Smooth muscle cell of trachea (primary cell): ENCODE measurements around the gene CHMP2A. TPM values are rescaled to one million over a fixed set of nuclear protein-coding genes. Genes with fewer than 3 reads are reported as not detected.

Experiments used
- total RNA-seq: library from RNA; depleted of rRNA; stranded (reverse); fragments of >200 nt; gene quantifications from 2 replicates; pipeline ENCODE4 v1.2.1, GENCODE V29; 2014

CHMP2A gene
- 140 and 148 TPM in 2 replicates for total RNA-seq

GRCh38 chr19:58554494-58555368 lies at the start of gene CHMP2A:
TSS of gene CHMP2A (minus strand) at chr19:58555105. CDS start at chr19:58554212, 893 bp downstream.

GRCh38 chr19:58572818-58573657 lies 18.1 kb upstream of the CHMP2A start, which contains the start of gene MZF1:
TSS of gene MZF1 (minus strand) at chr19:58573335. CDS start at chr19:58571389, 1,946 bp downstream.

GRCh38 chr19:58558066-58558622 lies 3.2 kb upstream of the CHMP2A start, which contains the start of gene UBE2M:
TSS of gene UBE2M (minus strand) at chr19:58558611. CDS start at chr19:58558381, 230 bp downstream.

DNA sequence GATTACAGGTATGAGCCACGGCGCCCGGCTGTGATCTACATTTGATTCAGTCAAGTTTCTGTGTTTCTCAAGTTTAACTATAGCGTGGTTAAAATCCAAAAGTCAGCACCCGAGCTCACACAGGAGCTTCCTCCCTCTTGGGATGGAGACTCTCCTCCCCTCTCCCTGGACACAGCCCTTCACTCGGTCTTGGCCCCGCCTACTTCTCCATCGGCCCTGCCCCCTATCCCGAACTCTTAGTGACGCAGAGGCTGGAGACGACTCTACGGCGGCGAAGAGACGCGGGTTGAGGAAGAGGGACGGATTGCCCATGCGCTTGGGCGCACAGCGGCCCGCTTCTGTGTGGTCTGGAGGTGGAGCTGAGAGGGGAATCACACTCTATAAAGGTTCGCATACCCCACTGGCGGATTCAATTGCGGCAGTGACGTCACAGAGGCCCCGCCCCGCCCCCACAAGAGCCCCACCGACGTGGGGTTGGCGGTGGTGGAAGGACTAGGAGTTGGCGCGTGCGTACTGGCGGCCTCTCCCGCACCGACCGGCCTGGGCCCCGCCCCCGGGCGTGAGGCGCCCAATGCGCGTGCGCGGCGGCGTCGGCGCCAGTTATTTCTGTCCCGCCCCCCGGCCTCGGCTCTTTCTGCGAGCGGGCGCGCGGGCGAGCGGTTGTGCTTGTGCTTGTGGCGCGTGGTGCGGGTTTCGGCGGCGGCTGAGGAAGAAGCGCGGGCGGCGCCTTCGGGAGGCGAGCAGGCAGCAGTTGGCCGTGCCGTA lies 10.9 kb downstream of the CHMP2A start, which contains the start of gene TRIM28:
Gene TRIM28 (plus strand): TSS at position 239 of the 765 bp plus-strand sequence. CDS start 694 bp downstream, outside the sequence.

DNA sequence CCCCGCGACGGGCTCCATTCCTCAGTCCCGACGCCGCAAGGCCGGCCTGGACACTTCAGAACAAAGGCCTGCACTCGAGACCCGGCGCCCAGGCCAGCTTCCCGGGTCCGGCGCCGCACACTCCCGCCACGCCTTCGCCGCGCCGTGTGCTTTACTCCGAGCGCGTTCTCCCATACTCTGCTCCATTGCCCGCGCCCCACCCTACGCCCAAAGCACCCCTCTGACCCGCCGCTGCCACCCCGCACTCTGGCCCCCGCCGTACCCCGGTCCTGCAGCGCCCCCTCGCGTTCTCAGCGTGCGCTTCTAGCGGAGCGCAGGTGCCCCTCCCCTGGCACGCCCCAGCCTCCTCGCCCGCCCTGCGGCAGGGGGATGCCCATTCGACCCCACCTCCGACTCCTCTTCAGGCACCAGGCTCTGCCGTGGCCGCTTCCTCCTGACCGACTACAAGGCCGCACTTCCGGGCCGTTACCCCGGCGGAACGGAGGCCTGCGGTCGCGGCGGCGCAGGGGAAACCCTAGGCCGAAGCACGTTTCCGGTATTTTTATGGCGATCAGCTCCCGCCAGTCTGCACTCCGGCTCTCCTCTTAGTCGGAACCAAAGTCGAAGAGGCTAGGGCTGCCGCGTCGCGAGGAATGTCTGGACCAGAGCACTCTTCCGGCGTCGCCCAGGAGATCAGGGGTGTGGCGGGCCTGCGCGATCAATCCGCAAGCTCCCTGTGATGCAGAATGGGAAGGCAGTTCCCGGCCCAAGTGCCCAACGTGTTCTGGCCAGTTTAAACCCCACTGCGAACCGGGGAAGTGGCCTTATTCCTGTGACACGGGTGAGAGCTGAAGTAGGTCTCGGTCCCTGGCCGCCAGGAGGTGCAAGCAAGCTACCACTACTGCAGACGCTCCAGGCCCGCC lies 35.3 kb downstream of the CHMP2A start, which contains the start of gene ZBTB45:
Gene ZBTB45 (minus strand): TSS at position 456 of the 902 bp plus-strand sequence. CDS start 2,137 bp downstream, outside the sequence.

DNA sequence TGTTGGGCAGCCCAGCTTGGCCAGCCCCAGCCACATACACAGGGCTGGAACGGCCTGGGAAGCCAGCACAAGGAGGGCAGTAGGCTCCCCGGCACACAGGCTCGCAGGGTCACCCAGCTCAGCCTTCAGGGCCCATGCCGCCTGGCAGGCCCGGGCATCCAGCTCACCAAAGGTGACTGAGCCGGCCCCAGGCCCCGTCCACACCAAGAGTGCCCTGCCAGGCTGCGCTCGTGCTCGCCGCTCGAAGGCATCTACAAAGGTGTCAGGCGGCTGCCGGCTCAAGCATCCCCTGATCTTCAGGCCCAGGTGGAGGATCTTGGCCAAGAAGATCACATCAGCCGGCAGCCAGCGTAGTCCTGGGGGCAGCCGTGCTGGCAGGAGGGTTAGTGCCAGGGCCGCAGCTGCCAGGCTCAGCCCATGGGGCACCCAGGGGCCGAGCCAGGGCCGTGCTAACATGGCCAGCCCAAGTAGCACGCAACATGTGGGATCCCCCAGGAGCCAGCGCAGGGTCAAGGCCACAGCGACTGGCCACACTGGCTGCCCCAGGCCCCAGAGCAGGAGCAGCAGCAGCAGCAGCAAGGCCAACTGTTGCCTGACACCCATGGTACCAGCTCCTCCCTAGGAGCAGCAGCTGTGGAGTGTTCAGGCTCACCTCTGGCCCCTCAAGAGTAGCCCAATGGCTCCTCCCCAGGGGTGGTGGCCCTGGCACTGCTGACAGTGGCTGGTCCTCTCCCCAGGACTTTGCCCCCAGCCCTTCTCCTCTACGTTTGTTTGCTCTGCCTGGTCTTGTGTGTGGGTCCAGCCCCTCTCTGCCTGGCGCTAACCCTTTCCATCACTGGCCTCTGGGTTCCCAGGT lies 43.3 kb downstream of the CHMP2A start, which contains the start of gene SLC27A5:
Gene SLC27A5 (minus strand): TSS at position 640 of the 856 bp plus-strand sequence. CDS start 37 bp downstream, at position 603.

Other genes with a start within 250 kb of the CHMP2A start
- gene ERVK3-1, start 249.7 kb downstream of the CHMP2A start, total RNA-seq = 22.2 and 40.7 TPM in 2 replicates
- gene ZSCAN22, start 228.1 kb downstream of the CHMP2A start, total RNA-seq = 3.2 and 3.3 TPM in 2 replicates
- gene A1BG, start 201.6 kb downstream of the CHMP2A start, total RNA-seq = 10.6 and 26.5 TPM in 2 replicates
- gene ZNF497, start 192.4 kb downstream of the CHMP2A start, total RNA-seq = 0.87 and 2.0 TPM in 2 replicates
- gene ZNF837, start 174.1 kb downstream of the CHMP2A start, total RNA-seq = 3.2 and 3.8 TPM in 2 replicates
- 1,695 and 1,835 TPM in 2 replicates for gene RPS5, start 167.8 kb downstream of the CHMP2A start, total RNA-seq
- 0.66 TPM in 1 of 2 replicates, not detected in the other for gene RNF225, start 159.4 kb downstream of the CHMP2A start, total RNA-seq
- 18.5 and 33.2 TPM in 2 replicates for gene ZNF584, start 146.5 kb downstream of the CHMP2A start, total RNA-seq
- 12.7 and 14.4 TPM in 2 replicates for gene ZNF132, start 115.0 kb downstream of the CHMP2A start, total RNA-seq
- gene ZNF324B, start 103.5 kb downstream of the CHMP2A start, total RNA-seq = 8.4 and 12.1 TPM in 2 replicates
- 15.4 and 20.5 TPM in 2 replicates for gene ZNF324, start 88.0 kb downstream of the CHMP2A start, total RNA-seq
- 11.2 and 15.1 TPM in 2 replicates for gene ZNF446, start 78.8 kb downstream of the CHMP2A start, total RNA-seq
- gene SLC27A5, start 43.1 kb downstream of the CHMP2A start, total RNA-seq = 3.1 and 5.8 TPM in 2 replicates
- gene ZBTB45, start 35.3 kb downstream of the CHMP2A start, total RNA-seq = 5.5 and 11.7 TPM in 2 replicates
- gene TRIM28, start 11.0 kb downstream of the CHMP2A start, total RNA-seq = 277 and 407 TPM in 2 replicates
- gene UBE2M, start 3.5 kb upstream of the CHMP2A start, total RNA-seq = 39.7 and 50.8 TPM in 2 replicates
- gene MZF1, start 18.2 kb upstream of the CHMP2A start, total RNA-seq = 16.1 and 20.7 TPM in 2 replicates